HTERT RPE-1 (cell line): ENCODE data around the gene FAM237B.
"Not testable (repeated sequence)": the region's sequence is repeated elsewhere in the genome, so short reads cannot be mapped to it uniquely, and the experiment has no call there.

Experiments
- in situ Hi-C: fragments of 300-500 bp; cut with MboI; formaldehyde crosslinking; loops from 4 replicates; pipeline ENCODE4 v1.14.3; 2020; ENCODE audit warnings: low sequenced_read_pairs

The FAM237B gene

GRCh38 chr7:90320801-90321494 lies at the start of gene FAM237B:
Gene FAM237B (minus strand): TSS chr7:90321304. CDS start chr7:90319748, 1,556 bp downstream.
- in situ Hi-C loops: no loop called here

GRCh38 chr7:90351987-90352386 lies 30.9 kb upstream of the FAM237B start:
- in situ Hi-C loops: no loop called here

GRCh38 chr7:90350032-90350431 lies 28.9 kb upstream of the FAM237B start:
- in situ Hi-C loops: not testable (repeated sequence)

- in situ Hi-C loops: no loop called here
Observed at GRCh38 chr7:90349305-90349704, 28.2 kb upstream of the FAM237B start.

- in situ Hi-C loops: no loop called here
Observed at GRCh38 chr7:90347759-90348158, 26.7 kb upstream of the FAM237B start.

- in situ Hi-C loops: no loop called here
Observed at GRCh38 chr7:90346336-90347125, 25.4 kb upstream of the FAM237B start, which contains the start of gene GTPBP10. Gene GTPBP10 (plus strand): TSS chr7:90346716. CDS start chr7:90346742, 26 bp downstream.

- in situ Hi-C loops: no loop called here
Observed at GRCh38 chr7:90345595-90346335, 24.7 kb upstream of the FAM237B start.

- in situ Hi-C loops: no loop called here
Observed at GRCh38 chr7:90345016-90345415, 23.9 kb upstream of the FAM237B start.

GRCh38 chr7:90337106-90337505 lies 16.0 kb upstream of the FAM237B start:
- in situ Hi-C loops: no loop called here

GRCh38 chr7:90334926-90335325 lies 13.8 kb upstream of the FAM237B start:
- in situ Hi-C loops: not testable (repeated sequence)

- in situ Hi-C loops: no loop called here
Observed at GRCh38 chr7:90334193-90334843, 13.2 kb upstream of the FAM237B start.

GRCh38 chr7:90326500-90326899 lies 5.4 kb upstream of the FAM237B start:
- in situ Hi-C loops: no loop called here

GRCh38 chr7:90322837-90323236 lies 1.7 kb upstream of the FAM237B start:
- in situ Hi-C loops: no loop called here

GRCh38 chr7:90320418-90320800 lies 695 bp downstream of the FAM237B start:
- in situ Hi-C loops: no loop called here

GRCh38 chr7:90320014-90320413 lies 1.1 kb downstream of the FAM237B start:
- in situ Hi-C loops: no loop called here

GRCh38 chr7:90313907-90314306 lies 7.2 kb downstream of the FAM237B start:
- in situ Hi-C loops: no loop called here

- in situ Hi-C loops: no loop called here
Observed at GRCh38 chr7:90312745-90313144, 8.4 kb downstream of the FAM237B start.

- in situ Hi-C loops: no loop called here
Observed at GRCh38 chr7:90311175-90311574, 9.9 kb downstream of the FAM237B start.

- in situ Hi-C loops: no loop called here
Observed at GRCh38 chr7:90309872-90310271, 11.2 kb downstream of the FAM237B start.

- in situ Hi-C loops: no loop called here
Observed at GRCh38 chr7:90303241-90303640, 17.9 kb downstream of the FAM237B start.
